Measurements from ENCODE around the gene TNFRSF4.

Gene TNFRSF4

GRCh38 chr1:1166642-1167397, 47.1 kb downstream of the TNFRSF4 start:
- no peaks in the 10 kb centered on the region for H3F3A ChIP-seq (ENCODE audit: insufficient read depth, low read length)
- peaks cover 5% of the 10 kb centered on the region for H3K27me3 ChIP-seq (ENCODE audit: insufficient read depth, low read length)
- no peaks in the 10 kb centered on the region for H3K4me1 ChIP-seq (ENCODE audit: insufficient read depth, low read length, severe bottlenecking)
- no peak overlapping the region for H3K4me2 ChIP-seq (ENCODE audit: low read length)
- TF ChIP-seq, protein P1, sequence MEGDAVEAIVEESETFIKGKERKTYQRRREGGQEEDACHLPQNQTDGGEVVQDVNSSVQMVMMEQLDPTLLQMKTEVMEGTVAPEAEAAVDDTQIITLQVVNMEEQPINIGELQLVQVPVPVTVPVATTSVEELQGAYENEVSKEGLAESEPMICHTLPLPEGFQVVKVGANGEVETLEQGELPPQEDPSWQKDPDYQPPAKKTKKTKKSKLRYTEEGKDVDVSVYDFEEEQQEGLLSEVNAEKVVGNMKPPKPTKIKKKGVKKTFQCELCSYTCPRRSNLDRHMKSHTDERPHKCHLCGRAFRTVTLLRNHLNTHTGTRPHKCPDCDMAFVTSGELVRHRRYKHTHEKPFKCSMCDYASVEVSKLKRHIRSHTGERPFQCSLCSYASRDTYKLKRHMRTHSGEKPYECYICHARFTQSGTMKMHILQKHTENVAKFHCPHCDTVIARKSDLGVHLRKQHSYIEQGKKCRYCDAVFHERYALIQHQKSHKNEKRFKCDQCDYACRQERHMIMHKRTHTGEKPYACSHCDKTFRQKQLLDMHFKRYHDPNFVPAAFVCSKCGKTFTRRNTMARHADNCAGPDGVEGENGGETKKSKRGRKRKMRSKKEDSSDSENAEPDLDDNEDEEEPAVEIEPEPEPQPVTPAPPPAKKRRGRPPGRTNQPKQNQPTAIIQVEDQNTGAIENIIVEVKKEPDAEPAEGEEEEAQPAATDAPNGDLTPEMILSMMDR (IDR thresholded peaks at IDR 0.05; ENCODE audit: low read length), result no peak
- no peak for TF ChIP-seq EZH2 (IDR thresholded peaks at IDR 0.05; ENCODE audit: borderline replicate concordance, low read length)
- no peaks in the 10 kb centered on the region for H4K20me1 ChIP-seq (ENCODE audit: insufficient read depth, low read length)
- no peak overlapping the region for H3K27ac ChIP-seq (ENCODE audit: low read depth, low read length, poor library complexity, severe bottlenecking)
- no peak overlapping the region for H3K4me3 ChIP-seq (ENCODE audit: low read depth, low read length, poor library complexity, severe bottlenecking)
- H3K9me3 ChIP-seq (ENCODE audit: low read length), result no peaks in the 10 kb centered on the region
- no peaks in the 10 kb centered on the region for H3K79me2 ChIP-seq (ENCODE audit: insufficient read depth, low read length)
- no peaks in the 10 kb centered on the region for H3K9me2 ChIP-seq (ENCODE audit: low read depth, low read length)
- H2AFZ ChIP-seq (ENCODE audit: low read length), result no peak overlapping the region
- no peaks in the 10 kb centered on the region for H3K36me3 ChIP-seq (ENCODE audit: insufficient read depth, low read length)
- no peak overlapping the region for H3K9ac ChIP-seq (ENCODE audit: low read length)

GRCh38 chr1:1165900-1166421, 48.0 kb downstream of the TNFRSF4 start:
- TF ChIP-seq EZH2 (IDR thresholded peaks at IDR 0.05; ENCODE audit: borderline replicate concordance, low read length), result no peak
- TF ChIP-seq, protein P1 (IDR thresholded peaks at IDR 0.05; ENCODE audit: low read length), result no peak
- no peak overlapping the region for H3K9ac ChIP-seq (ENCODE audit: low read length)
- H3F3A ChIP-seq (ENCODE audit: insufficient read depth, low read length), result no peaks in the 10 kb centered on the region
- H3K4me3 ChIP-seq (ENCODE audit: low read depth, low read length, poor library complexity, severe bottlenecking), result no peak overlapping the region
- no peak overlapping the region for H3K4me2 ChIP-seq (ENCODE audit: low read length)
- H4K20me1 ChIP-seq (ENCODE audit: insufficient read depth, low read length), result no peaks in the 10 kb centered on the region
- no peak overlapping the region for H2AFZ ChIP-seq (ENCODE audit: low read length)
- H3K9me2 ChIP-seq (ENCODE audit: low read depth, low read length), result no peaks in the 10 kb centered on the region
- H3K9me3 ChIP-seq (ENCODE audit: low read length), result no peaks in the 10 kb centered on the region
- peaks cover 5% of the 10 kb centered on the region for H3K27me3 ChIP-seq (ENCODE audit: insufficient read depth, low read length)
- no peaks in the 10 kb centered on the region for H3K4me1 ChIP-seq (ENCODE audit: insufficient read depth, low read length, severe bottlenecking)
- H3K27ac ChIP-seq (ENCODE audit: low read depth, low read length, poor library complexity, severe bottlenecking), result no peak overlapping the region
- no peaks in the 10 kb centered on the region for H3K36me3 ChIP-seq (ENCODE audit: insufficient read depth, low read length)
- no peaks in the 10 kb centered on the region for H3K79me2 ChIP-seq (ENCODE audit: insufficient read depth, low read length)

GRCh38 chr1:1165485-1165884, 48.5 kb downstream of the TNFRSF4 start:
- no peaks in the 10 kb centered on the region for H3K9me2 ChIP-seq (ENCODE audit: low read depth, low read length)
- H3F3A ChIP-seq (ENCODE audit: insufficient read depth, low read length), result no peaks in the 10 kb centered on the region
- no peaks in the 10 kb centered on the region for H4K20me1 ChIP-seq (ENCODE audit: insufficient read depth, low read length)
- TF ChIP-seq, protein P1 (IDR thresholded peaks at IDR 0.05; ENCODE audit: low read length), result no peak
- no peak for TF ChIP-seq EZH2 (IDR thresholded peaks at IDR 0.05; ENCODE audit: borderline replicate concordance, low read length)
- H3K4me1 ChIP-seq (ENCODE audit: insufficient read depth, low read length, severe bottlenecking), result no peaks in the 10 kb centered on the region
- H3K27ac ChIP-seq (ENCODE audit: low read depth, low read length, poor library complexity, severe bottlenecking), result no peak overlapping the region
- no peaks in the 10 kb centered on the region for H3K79me2 ChIP-seq (ENCODE audit: insufficient read depth, low read length)
- peaks cover 5% of the 10 kb centered on the region for H3K27me3 ChIP-seq (ENCODE audit: insufficient read depth, low read length)
- no peak overlapping the region for H3K9ac ChIP-seq (ENCODE audit: low read length)
- H3K4me3 ChIP-seq (ENCODE audit: low read depth, low read length, poor library complexity, severe bottlenecking), result no peak overlapping the region
- H3K36me3 ChIP-seq (ENCODE audit: insufficient read depth, low read length), result no peaks in the 10 kb centered on the region
- H3K4me2 ChIP-seq (ENCODE audit: low read length), result no peak overlapping the region
- H3K9me3 ChIP-seq (ENCODE audit: low read length), result no peaks in the 10 kb centered on the region
- no peak overlapping the region for H2AFZ ChIP-seq (ENCODE audit: low read length)

Measured in OCI-LY1 (cell line).